Endometrial microvascular endothelial cells (primary cell): ENCODE results near the gene DEFB126. TPM values are rescaled to one million over a fixed set of nuclear protein-coding genes. Genes with fewer than 3 reads are reported as not detected.
"Not testable (repeated sequence)": the region's sequence is repeated elsewhere in the genome, so short reads cannot be mapped to it uniquely, and the experiment has no call there.

Experiments
- in situ Hi-C: cut with HindIII; loops from 2 replicates; pipeline ENCODE4 v1.10.0; 2017; ENCODE audit warnings: low sequenced_read_pairs, low pct_unique_long_range_greater_than_20kb; ENCODE audit errors: inconsistent ontology term
- total RNA-seq: library from RNA; depleted of rRNA; stranded (reverse); fragments of >200 nt; gene quantifications from one replicate; pipeline ENCODE4 v1.2.3, GENCODE V29; 2015; ENCODE audit errors: inconsistent ontology term

Gene DEFB126, protein sequence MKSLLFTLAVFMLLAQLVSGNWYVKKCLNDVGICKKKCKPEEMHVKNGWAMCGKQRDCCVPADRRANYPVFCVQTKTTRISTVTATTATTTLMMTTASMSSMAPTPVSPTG
- not detected for total RNA-seq

DNA sequence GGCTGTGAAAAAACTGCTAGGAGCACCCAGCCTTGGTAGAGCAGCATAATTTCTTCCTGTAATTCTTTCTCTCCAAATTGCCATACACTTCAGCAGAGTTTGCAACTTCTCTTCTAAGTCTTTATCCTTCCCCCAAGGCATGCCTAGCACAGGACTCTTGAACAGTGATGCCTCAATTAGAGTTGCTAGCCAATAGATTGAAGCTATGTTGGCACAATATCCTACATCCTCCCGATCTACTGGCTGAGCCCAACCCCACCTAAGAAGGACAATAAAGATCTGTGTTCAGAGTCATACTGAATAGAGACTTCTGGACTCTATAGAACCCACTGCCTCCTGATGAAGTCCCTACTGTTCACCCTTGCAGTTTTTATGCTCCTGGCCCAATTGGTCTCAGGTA, at the start of gene DEFB126:
Gene DEFB126, plus strand, starts transcription at position 301 of the 400 bp plus-strand sequence. Its CDS starts 39 bp downstream, at position 340.
- in situ Hi-C loops: no loop called here

DNA sequence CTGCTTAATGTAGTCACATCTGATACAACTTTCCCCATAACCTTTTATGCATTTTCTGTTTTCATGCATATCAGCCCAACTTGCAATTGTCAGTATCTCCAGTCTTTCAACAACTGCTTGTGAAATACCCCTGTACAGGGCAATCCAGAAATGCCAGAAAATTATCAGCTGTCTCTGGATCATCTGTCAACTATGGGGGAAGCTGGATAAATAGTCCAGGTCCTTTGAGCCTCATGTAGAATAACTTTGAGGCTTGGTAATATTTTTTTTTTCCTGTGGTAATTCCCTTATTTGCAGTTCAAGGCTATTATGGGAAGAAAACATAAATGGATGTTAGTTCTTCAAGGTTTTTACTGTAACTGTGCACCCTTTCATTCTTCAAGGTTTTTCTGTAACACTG, 48.7 kb upstream of the DEFB126 start:
- in situ Hi-C loops: no loop called here

DNA sequence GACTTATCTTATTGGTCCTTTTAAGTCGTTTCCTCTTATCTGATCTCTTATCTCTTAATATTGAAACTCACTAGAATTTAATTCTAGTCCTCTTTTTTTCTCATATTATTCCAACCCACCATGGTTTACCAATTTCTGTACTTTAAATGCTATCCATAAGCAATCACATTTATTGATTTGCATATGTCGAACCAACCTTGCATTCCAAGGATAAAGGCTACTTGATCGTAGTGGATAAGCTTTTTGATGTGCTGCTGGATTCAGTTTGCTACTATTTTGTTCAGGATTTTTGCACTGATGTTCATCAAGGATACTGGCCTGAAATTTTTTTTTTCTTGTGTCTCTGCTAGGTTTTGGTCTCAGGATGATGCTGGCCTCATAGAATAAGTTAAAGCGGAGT, 47.2 kb upstream of the DEFB126 start:
- in situ Hi-C loops: no loop called here

DNA sequence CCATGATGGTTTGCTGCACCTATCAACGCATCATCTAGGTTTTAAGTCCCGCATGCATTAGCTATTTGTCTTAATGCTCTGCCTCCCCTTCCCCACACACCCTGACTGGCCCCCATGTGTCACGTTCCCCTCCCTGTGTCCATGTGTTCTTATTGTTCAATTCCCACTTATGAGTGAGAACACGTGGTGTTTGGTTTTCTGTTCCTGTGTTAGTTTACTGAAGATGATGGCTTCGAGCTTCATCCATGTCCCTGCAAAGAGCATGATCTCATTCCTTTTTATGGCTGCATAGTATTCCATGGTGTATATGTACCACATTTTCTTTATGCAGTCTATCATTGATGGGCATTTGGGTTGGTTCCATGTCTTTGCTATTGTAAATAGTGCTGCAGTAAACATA, 44.7 kb upstream of the DEFB126 start:
- in situ Hi-C loops: not testable (repeated sequence)

DNA sequence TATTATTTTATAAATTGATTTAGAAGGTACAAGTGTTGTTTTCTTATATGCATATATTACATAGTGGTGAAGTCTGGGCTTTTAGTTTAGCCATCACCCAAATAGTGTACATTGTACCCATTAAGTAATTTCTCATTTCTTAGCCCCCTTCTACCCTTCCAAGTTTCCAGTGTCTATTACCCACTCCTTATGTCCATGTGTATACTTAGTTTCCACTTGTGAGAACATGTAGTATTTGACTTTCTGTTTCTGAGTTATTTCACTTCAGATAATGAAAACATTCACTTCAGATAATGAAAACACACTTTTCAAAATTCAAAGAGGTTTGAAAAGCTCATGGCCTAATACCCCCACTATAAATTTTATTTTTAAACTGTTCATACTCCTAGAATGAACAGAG, 40.4 kb upstream of the DEFB126 start:
- in situ Hi-C loops: no loop called here

DNA sequence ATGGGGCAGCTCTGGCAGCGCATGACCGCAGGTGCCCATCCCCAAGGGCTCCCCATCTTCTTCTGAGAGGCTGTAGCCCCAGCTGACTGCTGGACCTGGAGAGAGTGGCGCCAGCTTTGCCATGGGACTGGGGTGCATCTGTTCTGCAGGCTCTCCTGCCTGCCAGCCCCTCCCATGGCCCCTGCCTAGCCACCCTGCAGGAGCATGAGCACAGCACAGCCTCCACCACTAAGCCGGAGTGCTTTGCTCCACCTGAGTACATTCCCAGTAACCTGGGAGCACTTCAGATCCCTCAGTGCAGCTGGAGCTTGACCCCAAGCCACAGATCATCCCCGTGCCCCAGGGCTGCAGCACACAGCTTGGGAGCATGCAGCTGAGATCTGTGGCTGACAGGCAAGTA, 38.9 kb upstream of the DEFB126 start:
- in situ Hi-C loops: no loop called here

DNA sequence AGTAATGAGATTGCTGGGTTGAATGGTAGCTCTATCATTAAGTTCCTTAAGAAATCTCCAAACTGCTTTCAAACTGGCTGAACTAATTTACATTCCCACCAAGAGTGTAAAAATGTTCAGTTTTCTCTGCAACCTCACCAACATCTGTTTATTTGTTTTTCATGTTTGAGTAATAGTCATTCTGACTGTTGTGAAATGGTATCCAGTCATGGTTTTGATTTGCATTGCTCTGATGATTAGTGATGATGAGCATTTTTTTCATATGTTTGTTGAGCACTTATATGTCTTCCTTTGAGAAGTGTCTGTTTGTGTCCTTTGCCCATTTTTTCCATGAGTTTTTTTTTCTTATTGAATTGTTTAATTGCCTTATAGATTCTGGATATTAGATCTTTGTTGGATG, 30.0 kb upstream of the DEFB126 start:
- in situ Hi-C loops: no loop called here

DNA sequence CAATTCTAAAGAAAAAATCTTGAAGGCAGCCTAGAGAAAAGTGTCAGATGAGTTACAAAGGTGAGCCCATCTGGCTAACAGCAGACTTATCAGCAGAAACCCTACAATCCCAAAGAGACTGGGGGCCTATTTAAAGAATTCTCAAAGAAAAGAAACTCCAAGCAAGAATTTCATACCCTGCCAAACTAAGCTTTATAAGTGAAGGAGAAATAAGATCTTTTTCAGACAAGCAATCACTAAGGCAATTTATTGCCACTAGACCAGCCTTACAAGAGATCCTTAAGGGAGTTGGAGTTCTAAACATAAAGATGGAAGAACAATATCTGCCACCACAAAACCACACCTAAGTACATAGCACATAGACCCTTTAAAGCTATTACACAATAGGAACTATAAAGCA, 24.9 kb upstream of the DEFB126 start:
- in situ Hi-C loops: no loop called here

DNA sequence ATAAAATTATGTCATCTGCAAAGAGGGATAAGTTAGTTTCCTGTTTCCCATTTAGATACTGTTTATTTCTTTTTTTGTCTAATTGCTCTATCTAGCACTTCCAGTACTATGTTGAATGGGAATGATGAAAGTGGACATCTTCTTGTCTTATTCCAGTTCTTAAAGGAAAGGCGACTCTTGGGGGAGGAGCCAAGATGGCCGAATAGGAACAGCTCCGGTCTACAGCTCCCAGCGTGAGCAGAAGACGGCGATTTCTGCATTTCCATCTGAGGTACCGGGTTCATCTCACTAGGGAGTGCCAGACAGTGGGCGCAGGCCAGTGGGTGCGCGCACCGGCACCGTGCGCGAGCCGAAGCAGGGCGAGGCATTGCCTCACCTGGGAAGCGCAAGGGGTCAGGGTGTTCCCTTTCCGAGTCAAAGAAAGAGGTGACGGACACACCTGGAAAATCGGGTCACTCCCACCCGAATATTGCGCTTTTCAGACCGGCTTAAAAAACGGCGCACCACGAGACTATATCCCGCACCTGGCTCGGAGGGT, 12.5 kb upstream of the DEFB126 start:
- in situ Hi-C loops: not testable (repeated sequence)

DNA sequence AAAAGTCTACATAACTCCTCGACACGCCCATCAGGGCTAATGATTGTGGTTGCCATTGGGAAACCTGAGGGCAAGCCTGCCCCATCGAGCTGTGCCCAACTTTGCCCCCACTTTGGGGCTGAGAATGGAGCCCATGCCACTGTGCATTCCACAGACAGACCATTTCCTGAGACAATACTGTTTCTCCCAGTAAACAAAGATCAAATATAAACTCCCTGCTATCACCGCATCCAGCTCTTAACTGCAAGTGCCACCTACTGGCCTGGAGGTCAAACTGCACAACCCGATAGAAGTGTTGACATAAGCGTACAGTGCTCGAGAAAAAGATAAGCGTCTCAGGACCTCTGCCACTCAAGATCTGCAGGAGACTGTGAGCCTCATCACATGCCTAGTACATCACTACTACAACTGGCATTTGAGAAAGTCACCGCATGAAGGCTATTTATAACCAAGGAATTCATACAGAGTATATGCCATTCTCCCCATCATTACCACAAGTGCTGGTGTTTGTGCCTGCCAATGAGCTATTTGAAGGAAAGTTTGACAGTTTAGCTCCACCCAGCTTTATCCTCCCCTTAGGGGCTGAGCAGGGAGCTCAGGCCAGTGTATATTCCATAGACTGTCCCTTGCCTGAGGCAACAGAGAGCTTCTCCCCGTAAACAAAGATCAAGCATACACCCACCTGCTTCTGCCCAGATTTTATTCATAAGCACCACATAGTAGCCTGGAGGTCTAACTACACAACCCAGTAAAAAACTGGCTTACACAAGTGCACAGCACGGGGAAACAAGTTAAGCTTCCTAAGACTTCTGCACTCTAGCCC, 4.5 kb upstream of the DEFB126 start:
- in situ Hi-C loops: no loop called here

DNA sequence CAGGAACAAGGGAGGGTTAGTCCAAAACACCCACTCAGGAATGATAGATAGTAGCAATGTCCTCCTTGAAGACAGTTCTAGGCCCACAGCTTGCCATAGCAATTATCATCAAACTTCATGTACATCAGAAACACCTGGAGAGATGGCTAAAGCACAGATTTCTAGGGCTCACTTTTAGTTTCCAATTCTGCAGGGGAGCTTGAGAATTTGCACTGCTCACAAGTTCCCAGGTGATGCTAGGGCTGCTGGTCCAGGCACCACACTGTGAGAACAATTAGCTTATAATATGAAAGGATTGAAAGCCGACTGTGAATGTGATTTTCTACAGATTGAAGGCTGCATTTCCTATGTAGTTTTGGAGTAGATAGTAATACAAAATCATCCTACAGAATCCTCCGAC, 3.5 kb downstream of the DEFB126 start:
- in situ Hi-C loops: no loop called here

DNA sequence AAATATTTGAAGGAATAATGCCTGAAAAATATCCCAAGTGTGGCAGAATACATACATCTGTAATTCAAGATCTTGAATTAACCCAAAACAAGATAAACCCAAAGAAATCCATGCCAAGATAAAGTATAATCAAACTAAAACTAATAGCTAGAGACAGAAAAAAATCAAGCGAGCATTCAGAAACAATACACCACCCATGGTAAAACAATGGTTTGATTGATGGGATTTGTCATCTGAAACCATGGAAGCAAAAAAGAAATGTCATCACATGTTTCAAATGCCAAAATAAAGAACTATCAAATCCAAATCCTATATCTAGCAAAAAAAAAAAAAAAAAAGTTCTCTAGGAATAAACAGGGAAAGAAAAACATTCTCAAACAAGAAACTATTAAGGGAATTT, 9.7 kb downstream of the DEFB126 start:
- in situ Hi-C loops: no loop called here

DNA sequence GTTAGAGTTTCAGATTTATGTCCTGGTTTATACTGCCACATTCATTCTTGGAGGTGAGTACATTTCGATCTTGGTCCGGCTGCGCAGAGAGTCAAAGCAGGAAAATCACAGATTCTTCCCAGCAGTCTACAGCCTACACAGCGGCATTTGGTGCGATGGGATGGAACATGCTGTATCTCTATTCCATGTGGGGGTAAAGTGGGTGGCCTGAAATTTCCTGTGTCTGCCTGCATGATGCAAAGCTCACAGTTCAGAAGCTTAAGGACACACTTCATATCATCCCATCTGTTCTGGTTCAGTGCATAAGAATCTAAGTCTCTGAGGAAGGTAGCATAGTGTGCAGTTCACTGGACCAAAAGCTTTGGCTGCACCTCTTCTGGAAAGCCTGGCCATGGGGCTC, 14.8 kb downstream of the DEFB126 start, which contains the start of gene DEFB127:
Gene DEFB127, plus strand, starts transcription at position 301 of the 400 bp plus-strand sequence. Its CDS starts 91 bp downstream, at position 392.
- in situ Hi-C loops: no loop called here

DNA sequence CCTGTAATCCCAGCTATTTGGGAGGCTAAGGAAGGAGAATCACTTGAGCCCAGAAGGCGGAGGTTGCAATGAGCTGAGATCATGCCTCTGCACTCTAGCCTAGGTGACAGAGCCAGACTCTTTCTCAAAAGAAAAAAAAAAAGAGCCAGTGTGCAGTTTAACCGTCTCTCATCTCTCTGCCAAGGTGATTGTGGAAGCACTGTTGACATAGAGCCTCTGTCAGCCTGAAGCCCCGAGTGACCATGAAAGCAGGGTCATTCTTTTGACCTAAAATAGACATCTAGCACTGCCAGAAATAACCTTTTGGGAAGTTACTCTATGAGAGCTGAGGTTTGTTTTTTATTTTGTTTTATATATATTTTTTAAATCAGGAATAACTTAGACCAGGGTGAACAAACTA, 22.2 kb downstream of the DEFB126 start:
- in situ Hi-C loops: no loop called here

DNA sequence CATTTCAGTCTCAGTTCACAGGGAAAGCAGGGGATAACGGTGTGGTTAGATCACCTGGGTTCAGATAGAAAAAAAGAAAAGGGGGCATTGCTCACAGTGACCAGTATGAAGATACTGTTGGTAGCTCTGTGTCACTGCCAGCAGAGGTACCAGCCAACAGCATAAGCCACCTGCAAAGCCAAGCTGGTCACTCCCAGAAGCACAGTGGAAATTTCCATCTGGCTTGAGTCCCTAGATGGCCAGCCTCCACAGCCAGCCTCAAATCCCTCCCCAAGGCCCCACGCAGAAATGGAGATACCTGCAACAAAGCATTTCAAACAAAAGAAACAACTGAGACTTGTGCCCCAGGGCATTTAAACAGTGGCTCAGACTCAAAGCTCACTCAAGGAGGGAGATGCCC, 26.5 kb downstream of the DEFB126 start:
- in situ Hi-C loops: no loop called here

DNA sequence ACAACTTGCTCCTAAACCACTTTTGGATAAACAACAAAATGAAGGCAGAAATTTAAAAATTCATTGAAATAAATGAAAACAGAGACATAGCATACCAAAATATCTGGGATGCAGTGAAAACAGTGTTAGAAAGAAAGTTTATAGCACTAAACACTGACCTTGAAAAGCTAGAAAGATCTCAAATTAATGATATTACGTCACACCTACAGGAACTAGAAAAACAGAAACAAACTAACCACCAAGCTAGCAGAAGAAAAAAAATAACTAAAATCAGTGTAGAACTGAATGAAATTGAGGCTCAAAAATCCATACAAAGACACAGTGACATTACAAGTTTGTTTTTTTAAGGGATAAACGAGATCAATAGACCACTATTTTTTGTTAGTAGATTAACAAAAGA, 41.9 kb downstream of the DEFB126 start:
- in situ Hi-C loops: no loop called here

DNA sequence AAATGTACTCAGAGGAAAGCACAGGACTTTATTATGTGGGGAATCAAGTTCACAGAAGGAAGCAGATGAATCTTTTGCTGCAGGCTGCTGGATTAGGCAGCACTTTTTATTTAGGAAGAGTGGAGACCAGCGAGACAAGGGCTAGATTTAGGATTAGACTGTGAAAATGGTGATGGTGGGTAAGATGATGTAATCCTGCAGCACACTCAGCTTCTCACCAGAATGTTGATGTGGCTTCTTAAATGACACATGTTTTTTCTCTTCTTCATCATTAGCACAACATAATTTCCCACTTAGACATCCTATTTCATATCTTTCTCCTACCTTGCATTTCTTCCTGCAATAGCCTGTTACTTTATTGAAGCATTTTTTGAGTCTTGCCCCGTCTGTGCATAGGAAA, 45.3 kb downstream of the DEFB126 start:
- in situ Hi-C loops: no loop called here

DNA sequence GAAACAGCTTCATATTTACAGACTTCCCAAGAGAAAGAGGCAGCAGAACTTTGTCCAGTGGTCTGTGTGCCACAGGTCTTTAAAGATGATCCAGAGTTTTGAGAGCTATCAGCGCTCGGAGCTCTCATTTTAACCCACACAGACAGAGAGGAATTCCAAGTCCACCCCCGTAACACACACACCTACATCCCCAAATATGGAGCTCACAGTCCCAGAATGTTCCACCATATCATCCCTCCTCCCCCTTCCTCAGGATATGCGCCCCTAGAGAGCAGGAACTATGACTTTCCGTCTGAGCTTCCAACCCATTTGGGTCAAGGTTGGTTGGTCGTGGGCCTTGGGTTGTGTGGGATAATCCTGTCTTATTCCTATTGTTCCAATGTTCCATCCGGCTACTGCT, 47.2 kb downstream of the DEFB126 start, which contains the start of gene DEFB128:
Gene DEFB128, minus strand, starts transcription at position 101 of the 400 bp plus-strand sequence. Its CDS starts 88 bp downstream, at position 13.
- in situ Hi-C loops: no loop called here
